Skeletal muscle tissue (tissue), 4 donors: ENCODE results near the gene PIGM. TPM values are rescaled to one million over a fixed set of nuclear protein-coding genes. Genes with fewer than 3 reads are reported as not detected.

Experiments
- H3K27ac ChIP-seq: one replicate; pipeline ENCODE4 v1.7.0; 2013; ENCODE audit warnings: mild to moderate bottlenecking, low read depth, low read length, inconsistent platforms
- H3K27me3 ChIP-seq, 3 donors: one replicate each; pipeline ENCODE4 v1.7.0; 2013; ENCODE audit warnings: low read length in 3 of 3; ENCODE audit not compliant: control insufficient read depth in 3 of 3, insufficient read depth in 3 of 3
- H3K36me3 ChIP-seq, 3 donors: one replicate each; pipeline ENCODE4 v1.7.0; 2013; ENCODE audit warnings: low read length in 3 of 3; ENCODE audit not compliant: control insufficient read depth in 3 of 3, insufficient read depth in 3 of 3
- H3K4me1 ChIP-seq, 3 donors: one replicate each; pipeline ENCODE4 v1.7.0; 2013; ENCODE audit warnings: low read length in 3 of 3, mild to moderate bottlenecking in 3 of 3; ENCODE audit not compliant: control insufficient read depth in 3 of 3, insufficient read depth in 3 of 3
- H3K4me3 ChIP-seq, 3 donors: one replicate each; pipeline ENCODE4 v1.7.0; 2013; ENCODE audit warnings: low read length in 3 of 3
- H3K9ac ChIP-seq, 3 donors: one replicate each; pipeline ENCODE4 v1.7.0; 2013; ENCODE audit warnings: low read length in 3 of 3, mild to moderate bottlenecking in 3 of 3, moderate library complexity in 2 of 3, low read depth in 1 of 3
- H3K9me3 ChIP-seq, 3 donors: one replicate each; pipeline ENCODE4 v1.7.0; 2013; ENCODE audit warnings: low read length in 3 of 3; ENCODE audit not compliant: control insufficient read depth in 3 of 3
- total RNA-seq: library from RNA; depleted of rRNA; stranded (reverse); fragments of >200 nt; gene quantifications from one replicate; pipeline ENCODE4 v1.2.3, GENCODE V29; 2014
- donor health status: Osteomylitis.

PIGM gene
- total RNA-seq, 1 donor from 2014 or later: 3.1 TPM

GRCh38 chr1:160009081-160009480, 22.7 kb downstream of the PIGM start:
- Histone ChIP-seq H3K27ac (no peak overlapping the region), H3K9me3 (no peaks in the 10 kb centered on the region), H3K4me3 (no peak overlapping the region), H3K9ac (no peak overlapping the region), H3K27me3 (no peaks in the 10 kb centered on the region), H3K4me1 (no peaks in the 10 kb centered on the region), H3K36me3 (no peaks in the 10 kb centered on the region)

DNA sequence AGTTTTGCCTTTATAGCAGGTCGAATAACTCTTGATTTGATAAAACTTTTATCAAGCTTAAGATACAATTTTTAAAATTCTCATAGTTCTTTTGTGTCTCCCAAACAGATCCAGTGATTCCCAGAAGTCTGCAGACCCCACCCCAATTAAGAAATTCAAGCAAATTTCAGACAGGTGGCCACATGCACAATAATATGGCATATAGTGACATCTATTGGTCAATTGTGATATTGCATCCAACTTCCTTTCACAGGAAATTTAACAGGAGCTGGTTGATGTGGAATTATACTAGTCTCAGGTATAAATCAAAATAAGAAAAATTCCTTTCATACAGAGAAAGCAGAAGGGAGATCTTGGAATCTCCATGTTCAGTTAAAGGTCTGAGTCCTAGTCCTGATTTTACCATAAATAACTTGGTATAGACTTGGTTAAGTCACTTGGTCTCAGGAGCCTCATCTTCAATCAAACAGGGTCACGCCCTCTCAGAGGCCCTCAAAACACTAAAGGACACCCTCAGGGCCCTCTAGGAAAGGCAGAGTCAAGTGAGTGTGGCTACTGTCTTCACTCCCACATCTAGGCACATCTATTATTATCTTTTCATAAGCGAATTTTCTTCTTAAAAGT, 24.1 kb downstream of the PIGM start:
- Histone ChIP-seq H3K9me3 (no peaks in the 10 kb centered on the region), H3K9ac (no peak overlapping the region), H3K27ac (no peak overlapping the region), H3K36me3 (no peaks in the 10 kb centered on the region), H3K4me1 (no peaks in the 10 kb centered on the region), H3K4me3 (no peak overlapping the region), H3K27me3 (peaks cover 0 to 2% (median 0%) of the 10 kb centered on the region in 3 donors)

DNA sequence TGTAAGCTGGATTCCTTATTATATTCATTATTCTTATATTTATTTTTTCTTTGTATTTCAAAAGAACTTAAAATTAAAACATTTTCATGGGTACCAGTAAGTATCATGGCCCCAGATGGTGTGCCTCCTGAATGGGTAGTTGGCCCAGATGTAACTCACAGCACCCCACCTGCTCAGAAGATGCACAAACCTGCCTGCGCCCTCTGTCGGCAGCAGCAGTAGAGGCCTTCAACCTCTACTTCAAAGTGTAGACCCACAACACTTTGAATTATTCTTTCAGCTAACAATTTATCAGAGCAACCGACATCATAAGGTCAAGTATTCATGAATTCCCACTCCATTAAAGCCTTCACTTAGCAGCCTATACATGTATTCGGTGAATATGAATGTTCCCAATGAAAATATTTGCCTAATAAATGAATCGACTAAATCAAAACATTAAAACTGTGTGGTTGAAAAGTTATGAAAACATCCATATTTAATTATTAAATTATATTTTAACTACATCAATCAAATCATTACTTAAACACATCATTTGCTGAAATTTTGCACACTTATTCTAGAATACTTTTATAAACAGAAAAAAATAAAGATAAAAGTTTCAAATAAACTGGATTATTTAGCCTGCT, 25.4 kb downstream of the PIGM start:
- no peak overlapping the region for H3K4me3 ChIP-seq
- H3K36me3 ChIP-seq: no peaks in the 10 kb centered on the region
- H3K27ac ChIP-seq: no peak overlapping the region
- H3K9me3 ChIP-seq: no peaks in the 10 kb centered on the region
- H3K4me1 ChIP-seq: no peaks in the 10 kb centered on the region
- H3K9ac ChIP-seq: no peak overlapping the region
- H3K27me3 ChIP-seq: peaks cover 0 to 2% (median 0%) of the 10 kb centered on the region in 3 donors

GRCh38 chr1:160005070-160005469, 26.7 kb downstream of the PIGM start:
- H3K4me1 ChIP-seq: no peaks in the 10 kb centered on the region
- no peaks in the 10 kb centered on the region for H3K36me3 ChIP-seq
- H3K27me3 ChIP-seq: peaks cover 0 to 2% (median 0%) of the 10 kb centered on the region in 3 donors
- no peak overlapping the region for H3K27ac ChIP-seq
- H3K9me3 ChIP-seq: no peaks in the 10 kb centered on the region
- H3K9ac ChIP-seq: no peak overlapping the region
- no peak overlapping the region for H3K4me3 ChIP-seq

DNA sequence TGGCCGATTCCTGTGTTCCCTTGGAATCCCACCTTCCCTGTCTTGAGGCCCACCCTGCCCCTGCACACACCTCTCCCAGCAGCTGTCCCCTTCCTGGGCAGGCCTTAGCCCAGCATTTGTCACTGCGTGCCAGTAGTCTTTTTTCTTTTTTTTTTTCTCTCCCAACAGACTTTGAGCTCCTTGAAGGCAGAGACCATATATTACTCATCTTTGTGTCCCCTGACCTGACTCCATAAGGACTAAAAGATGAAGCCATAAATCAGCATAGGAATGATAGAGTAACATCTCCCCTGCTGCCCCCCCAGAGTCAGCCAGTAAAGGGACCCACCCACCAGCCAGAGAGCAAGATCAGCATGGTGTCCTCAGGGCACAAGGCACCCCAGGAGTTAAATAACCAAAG, 27.4 kb downstream of the PIGM start:
- Histone ChIP-seq H3K9ac (no peak overlapping the region), H3K27me3 (peaks cover 0 to 2% (median 0%) of the 10 kb centered on the region in 3 donors), H3K4me1 (no peaks in the 10 kb centered on the region), H3K27ac (no peak overlapping the region), H3K36me3 (no peaks in the 10 kb centered on the region), H3K9me3 (no peaks in the 10 kb centered on the region), H3K4me3 (no peak overlapping the region)

DNA sequence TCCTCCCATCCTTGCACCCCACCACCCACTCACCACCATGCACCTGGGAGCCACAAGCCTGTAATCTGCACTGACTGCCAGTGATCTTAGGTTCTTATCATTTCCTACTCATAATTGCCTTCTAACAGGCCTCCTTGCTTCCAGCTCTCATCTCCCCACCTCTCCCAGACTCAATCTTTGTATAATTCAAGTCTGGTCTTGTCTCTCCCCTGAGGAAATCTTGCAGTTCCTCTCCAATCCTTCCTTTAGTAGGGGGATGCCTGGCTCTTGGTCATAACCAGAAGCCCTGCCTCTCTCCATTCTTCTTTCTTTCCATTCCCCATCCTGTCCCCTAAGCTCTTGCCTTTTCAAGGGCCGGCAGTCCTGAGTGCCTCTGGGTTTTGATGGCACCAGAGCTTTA, 27.8 kb downstream of the PIGM start:
- H3K27ac ChIP-seq: no peak overlapping the region
- H3K4me1 ChIP-seq: no peaks in the 10 kb centered on the region
- no peak overlapping the region for H3K9ac ChIP-seq

DNA sequence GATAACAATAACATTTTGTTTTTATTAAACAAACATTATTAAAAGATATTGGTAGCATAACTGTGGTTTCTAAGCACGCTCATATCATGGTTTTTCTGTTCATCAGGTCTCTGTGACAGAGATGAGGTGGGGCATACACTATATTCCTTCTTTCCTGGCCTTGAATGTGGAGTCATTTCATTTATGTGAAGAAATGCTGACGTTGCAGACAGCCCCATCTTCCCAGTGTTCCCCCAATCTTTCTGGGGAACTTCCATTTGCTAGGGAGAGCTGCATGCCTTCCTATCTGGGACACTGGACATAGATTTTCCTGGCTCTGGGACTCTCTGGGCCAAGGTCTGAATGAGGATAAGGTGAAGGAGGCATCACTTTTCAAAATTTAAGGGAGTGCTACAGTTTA, 30.4 kb downstream of the PIGM start:
- Histone ChIP-seq H3K36me3 (no peaks in the 10 kb centered on the region), H3K9me3 (no peaks in the 10 kb centered on the region), H3K4me3 (no peak overlapping the region), H3K9ac (no peak overlapping the region), H3K27me3 (peaks cover 0 to 5% (median 0%) of the 10 kb centered on the region in 3 donors), H3K4me1 (no peaks in the 10 kb centered on the region), H3K27ac (no peak overlapping the region)

More for the DNA sequence above, 27.8 kb downstream of the PIGM start:
- H3K4me3 ChIP-seq: no peak overlapping the region
- no peaks in the 10 kb centered on the region for H3K9me3 ChIP-seq
- H3K36me3 ChIP-seq: no peaks in the 10 kb centered on the region
- peaks cover 0 to 5% (median 0%) of the 10 kb centered on the region in 3 donors for H3K27me3 ChIP-seq

DNA sequence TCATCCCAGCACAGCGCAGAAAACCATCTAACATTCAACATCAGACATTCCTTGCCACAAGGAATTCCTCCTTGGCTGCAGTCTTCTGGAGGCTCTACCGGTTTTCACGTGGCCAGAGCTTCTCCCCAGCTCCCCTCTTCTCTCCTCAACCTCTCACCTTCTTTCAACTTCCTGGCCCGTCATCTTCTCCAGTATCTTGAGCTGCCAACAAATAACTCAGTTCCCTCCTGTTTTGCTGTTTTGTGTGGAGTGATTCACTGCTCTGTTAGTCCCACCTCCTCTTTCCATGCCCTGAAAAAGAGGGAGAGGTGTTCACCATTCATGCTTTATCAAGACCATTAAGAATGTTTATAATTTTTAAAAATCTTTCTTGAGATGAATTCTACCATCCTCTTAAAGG, 32.6 kb downstream of the PIGM start:
- no peaks in the 10 kb centered on the region for H3K9me3 ChIP-seq
- peaks cover 0 to 5% (median 0%) of the 10 kb centered on the region in 3 donors for H3K27me3 ChIP-seq
- no peaks in the 10 kb centered on the region for H3K4me1 ChIP-seq
- no peaks in the 10 kb centered on the region for H3K36me3 ChIP-seq
- H3K27ac ChIP-seq: no peak overlapping the region
- no peak overlapping the region for H3K4me3 ChIP-seq
- H3K9ac ChIP-seq: no peak overlapping the region

GRCh38 chr1:159996653-159997052, 35.1 kb downstream of the PIGM start:
- Histone ChIP-seq H3K36me3 (no peaks in the 10 kb centered on the region), H3K9ac (no peak overlapping the region), H3K4me3 (no peak overlapping the region), H3K27ac (no peak overlapping the region), H3K27me3 (peaks cover 0 to 3% (median 0%) of the 10 kb centered on the region in 3 donors), H3K4me1 (no peaks in the 10 kb centered on the region), H3K9me3 (no peaks in the 10 kb centered on the region)

DNA sequence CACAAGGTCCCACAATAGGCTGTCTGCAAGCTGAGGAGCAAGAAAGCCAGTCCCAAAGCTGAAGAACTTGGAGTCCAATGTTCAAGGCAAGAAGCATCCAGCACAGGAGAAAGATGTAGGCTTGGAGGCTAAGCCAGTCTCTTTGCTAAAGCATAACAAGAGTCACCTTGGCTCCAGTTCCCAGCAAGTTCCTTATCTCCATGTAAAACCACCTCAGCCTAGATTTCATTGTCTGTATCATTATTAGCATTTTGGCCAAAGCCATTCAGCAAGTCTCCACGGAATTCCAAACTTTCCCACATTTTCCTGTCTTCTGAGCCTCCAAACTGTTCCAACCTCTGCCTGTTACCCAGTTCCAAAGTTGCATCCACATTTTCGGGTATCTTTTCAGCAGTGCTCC, 36.9 kb downstream of the PIGM start:
- H3K27ac ChIP-seq: no peak overlapping the region
- H3K9me3 ChIP-seq: no peaks in the 10 kb centered on the region
- no peaks in the 10 kb centered on the region for H3K36me3 ChIP-seq
- no peaks in the 10 kb centered on the region for H3K4me1 ChIP-seq
- H3K27me3 ChIP-seq: peaks cover 0 to 3% (median 0%) of the 10 kb centered on the region in 3 donors
- no peak overlapping the region for H3K4me3 ChIP-seq
- H3K9ac ChIP-seq: no peak overlapping the region
